NCI-H1092 treated with DMSO at 0.1 percent for 48 hours (cell line): Measurements from ENCODE around the gene IRX5.
A peak's percentile ranks its signal among the peaks of the same experiment; 100 is the strongest.

Experiments
- DNase-seq: peaks from one replicate; lab custom pipeline; 2025; lab: John Stamatoyannopoulos, UW

The IRX5 gene

DNA sequence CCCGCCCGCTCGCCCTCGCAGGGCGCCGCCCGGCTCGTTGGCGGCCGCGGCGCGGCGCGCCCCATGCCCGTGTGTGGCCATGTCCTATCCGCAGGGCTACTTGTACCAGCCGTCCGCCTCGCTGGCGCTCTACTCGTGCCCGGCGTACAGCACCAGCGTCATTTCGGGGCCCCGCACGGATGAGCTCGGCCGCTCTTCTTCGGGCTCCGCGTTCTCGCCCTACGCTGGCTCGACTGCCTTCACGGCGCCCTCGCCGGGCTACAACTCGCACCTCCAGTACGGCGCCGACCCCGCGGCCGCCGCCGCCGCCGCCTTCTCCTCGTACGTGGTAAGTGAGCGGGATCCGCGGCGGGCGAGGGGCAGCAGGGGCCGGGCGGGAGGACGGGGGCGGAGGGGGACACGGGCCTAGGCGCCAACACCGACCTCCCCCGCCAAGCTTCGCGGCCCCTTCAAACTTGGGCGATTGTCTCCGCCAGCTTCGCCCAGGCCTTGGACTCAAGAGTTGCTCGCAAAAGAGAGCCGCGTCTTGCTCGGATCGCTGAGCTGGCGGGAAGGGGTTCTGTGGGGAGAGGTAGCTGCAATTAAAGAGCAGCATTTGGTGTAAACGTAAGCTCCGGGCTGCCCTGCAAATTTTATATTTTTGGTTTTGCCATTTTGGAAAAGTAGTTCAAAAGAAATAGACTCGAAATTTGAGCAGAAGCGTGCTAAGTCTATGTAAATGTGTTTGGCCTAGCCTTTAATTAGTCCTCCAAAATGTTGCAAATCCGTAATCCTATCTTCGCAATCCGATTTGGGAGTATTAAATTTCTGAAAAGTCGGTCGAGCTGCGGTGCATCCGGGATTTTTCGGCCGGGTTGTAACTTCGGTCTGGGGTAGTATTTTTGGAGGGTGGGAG is 702 bp downstream of the IRX5 start:
- DNase-seq: peak; percentile 65

DNA sequence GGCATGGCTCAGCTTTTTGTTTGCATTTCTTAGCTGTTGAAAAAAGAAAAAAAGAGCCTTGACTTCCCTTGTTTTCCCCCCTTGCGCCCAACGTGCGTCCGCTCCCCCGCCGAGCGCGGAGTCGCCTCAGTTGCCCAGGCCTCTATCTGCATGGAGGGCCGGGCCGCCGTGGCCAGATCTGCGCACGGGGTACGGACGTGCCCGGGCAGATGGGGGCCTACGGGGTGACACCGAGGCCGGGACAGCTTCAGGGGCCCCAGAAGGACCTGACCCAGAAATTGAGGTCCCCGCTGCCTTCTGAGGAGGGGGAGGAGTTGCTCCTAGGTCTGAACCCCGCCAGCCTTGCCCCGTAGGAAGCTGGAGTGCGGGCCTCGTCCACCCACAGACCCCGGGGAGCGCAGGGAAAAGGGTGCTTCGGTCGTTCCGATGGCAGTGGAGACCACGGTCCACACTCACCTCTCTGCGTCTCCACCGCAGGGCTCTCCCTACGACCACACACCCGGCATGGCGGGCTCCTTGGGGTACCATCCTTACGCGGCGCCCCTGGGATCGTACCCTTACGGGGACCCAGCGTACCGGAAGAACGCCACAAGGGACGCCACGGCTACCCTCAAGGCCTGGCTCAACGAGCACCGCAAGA is 1.5 kb downstream of the IRX5 start:
- no peak for DNase-seq

DNA sequence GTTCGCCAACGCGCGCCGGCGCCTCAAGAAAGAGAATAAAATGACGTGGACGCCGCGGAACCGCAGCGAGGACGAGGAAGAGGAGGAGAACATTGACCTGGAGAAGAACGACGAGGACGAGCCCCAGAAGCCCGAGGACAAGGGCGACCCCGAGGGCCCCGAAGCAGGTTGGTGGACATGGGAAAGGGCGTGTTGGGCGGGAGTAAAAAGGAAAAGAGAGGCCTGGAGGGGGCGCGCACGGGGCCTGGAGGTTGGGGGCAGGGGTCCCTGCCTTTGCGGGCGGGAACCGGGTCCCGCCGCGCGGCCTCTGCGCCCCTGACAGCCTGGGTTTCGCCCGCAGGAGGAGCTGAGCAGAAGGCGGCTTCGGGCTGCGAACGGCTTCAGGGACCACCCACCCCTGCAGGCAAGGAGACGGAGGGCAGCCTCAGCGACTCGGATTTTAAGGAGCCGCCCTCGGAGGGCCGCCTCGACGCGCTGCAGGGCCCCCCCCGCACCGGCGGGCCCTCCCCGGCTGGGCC is 2.1 kb downstream of the IRX5 start:
- DNase-seq: no peak

DNA sequence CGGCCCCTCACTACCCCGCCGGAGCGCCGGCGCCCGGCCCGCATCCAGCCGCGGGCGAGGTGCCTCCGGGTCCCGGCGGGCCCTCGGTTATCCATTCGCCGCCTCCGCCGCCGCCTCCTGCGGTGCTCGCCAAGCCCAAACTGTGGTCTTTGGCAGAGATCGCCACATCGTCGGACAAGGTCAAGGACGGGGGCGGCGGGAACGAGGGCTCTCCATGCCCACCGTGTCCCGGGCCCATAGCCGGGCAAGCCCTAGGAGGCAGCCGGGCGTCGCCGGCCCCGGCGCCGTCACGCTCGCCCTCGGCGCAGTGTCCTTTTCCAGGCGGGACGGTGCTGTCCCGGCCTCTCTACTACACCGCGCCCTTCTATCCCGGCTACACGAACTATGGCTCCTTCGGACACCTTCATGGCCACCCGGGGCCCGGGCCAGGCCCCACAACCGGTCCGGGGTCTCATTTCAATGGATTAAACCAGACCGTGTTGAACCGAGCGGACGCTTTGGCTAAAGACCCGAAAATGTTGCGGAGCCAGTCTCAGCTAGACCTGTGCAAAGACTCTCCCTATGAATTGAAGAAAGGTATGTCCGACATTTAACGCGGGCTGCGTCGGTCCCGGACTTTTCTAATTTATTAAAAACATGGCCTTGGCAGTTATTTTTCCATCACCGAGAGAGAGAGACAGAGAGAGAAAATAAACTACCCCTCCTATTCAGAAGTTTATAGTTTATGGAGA is 2.8 kb downstream of the IRX5 start:
- DNase-seq: no peak

DNA sequence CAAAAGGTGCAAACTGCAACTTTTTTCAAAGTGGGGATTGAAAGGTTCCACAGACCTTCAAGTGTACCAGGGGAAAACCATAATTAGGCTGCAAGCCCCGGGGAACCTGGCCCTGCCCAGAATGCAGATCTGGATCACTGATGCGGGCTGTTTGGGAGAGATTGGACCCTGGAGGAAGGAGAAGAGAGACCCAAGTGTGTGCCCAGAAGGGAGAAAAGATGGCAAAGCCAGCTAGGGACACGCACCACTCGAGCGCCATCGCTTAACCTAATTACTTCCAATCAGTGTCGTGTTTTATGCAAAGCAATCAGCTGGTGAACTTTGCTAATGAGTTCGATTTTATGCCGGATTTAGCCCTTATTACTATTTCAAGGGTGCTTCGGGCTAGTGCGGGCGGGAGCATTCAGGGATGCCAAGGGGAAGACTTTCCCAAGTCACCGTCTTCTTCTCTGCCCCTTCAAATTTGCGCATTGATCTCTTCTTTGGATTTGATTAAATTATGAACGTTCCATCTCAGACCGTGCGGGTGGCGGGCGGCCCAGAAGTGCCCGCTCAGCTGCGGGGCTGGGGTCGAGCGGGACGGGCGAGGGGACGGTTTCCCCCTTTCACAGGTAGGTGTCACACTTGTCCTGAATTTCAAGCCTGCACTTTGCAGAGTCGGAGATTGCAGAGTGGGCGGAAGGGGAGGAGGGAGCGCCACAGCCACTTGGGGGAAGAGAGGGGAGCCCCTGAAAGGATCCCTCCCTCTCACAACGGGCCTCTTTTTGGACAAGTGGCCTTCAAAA is 4.0 kb downstream of the IRX5 start:
- no peak for DNase-seq

DNA sequence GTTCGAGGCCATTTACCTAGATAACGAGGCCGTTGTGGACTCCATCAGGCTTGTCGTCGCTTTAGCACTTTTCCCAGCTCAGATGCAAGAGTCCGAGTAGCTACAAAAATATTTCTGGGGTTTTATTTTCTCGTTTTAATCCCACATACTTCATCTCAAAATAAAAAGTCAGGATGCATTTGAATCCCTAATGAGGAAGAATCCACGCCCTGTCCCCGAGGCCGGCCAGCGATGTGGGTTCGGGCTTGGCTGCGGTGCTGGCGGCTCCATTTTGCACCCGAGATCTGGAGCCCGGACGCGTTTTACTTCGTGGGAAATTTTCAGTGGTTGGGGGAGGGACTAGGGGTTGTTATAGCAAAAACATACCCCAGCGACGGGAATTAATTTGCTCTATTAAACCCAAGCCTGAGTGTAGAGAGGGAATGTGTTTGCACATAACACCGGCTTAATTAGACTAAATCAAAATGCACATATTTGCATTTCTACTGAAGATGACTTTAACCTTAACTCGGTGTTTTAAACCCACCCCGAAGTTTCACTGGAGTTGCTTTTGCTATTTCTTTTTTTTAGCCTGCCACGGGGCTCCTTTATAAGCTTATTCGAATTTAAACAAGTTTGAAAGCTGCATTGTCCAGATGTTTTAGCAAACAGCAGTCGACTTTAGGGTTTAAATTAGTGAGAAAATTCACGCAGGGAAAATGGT is 4.8 kb downstream of the IRX5 start:
- DNase-seq: no peak

DNA sequence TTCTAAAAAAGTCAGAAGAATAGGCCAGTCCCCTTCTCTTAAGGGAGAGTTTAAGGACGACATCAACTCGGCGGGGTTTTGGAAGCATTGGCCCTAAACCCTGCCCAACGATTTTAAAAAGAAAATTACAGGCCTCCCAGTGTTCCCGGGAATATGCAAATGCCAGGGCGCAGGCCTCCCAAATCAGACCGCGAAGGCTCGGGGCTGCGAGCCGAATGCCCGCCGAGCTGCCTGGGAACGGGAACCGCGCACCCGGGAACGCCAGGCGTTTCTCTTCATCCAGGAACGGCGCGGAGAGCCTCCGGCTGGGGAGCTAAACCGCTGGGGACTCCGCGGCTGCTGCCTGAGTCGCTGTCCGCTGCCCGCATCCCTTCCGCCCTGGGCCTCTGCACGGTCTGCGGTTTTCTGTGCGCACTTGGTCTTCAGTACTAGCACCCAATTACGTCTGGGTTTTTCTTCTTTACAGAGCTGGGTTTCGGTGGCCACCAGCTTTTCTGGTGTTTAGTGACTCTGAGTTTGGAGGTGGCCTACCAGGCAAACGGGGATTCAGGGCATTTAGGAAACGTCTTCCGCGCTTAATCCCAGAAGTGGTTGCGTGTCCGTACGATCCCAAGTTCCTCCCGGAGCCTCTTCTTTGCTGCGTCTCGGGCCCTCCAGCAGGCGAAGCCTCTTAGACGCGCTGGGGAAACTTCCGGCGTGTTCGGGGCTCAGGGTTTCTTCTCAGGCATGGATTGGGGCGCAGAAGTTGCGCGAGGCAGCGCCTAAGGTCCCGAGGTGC is 5.7 kb downstream of the IRX5 start:
- DNase-seq: no peak

DNA sequence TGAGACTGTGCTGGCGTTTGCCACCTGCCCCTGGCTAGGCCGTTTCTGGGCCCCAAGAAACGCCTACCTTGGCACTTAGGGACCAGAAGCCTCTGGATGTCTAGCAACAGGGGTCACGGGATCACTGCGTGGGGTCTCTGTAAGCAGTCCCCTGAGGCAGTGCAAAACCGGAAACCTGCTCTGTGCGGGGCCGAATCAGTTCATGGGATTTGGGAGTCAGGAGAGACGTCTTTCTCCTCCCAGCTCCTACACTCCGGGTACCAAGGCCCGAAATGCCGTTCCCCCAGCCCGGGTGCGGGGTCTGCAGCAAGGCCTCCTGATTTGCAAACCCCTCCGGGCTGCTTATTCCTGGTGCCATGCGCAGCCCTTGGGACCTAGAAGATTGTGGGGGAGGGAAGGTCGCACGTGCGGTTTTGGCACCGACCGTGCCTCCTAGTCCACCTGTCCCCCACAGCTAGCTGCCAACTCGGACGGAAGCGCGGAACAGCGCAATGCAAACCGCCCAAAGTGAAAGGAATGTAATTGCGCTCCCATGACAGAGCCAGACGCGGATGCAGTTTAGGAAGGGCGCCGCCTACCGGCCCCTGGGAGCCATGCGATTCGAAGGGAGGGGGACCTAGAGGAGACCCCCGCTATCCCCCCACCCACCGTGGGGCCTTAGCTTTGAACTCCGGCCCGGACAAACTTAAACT is 6.5 kb downstream of the IRX5 start:
- DNase-seq: no peak

DNA sequence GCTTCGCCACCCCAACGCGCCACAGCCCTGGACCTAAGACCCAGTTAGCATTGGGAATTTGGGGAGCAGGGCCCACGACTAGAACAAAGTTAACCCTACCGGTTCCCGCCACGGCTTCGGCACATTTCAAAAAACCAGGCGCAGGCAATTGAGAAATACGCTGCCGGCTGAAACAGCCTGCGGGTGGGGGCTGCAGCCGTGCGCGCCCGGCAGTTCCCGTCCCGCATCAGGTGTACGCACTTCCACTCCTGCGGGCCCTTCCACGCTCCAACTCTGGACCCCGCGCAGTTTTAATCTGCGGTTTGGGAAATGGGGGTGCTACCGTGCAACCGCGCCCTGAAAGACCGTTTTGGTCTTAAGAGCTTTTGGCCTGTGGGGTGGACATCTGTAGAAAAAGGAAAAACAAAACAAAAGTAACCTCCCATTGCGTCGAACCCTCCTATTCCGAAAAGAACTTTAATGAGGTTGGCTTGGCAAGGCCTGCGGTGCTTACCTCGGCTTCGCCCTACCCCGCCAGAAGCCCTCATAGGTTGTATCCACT is 7.1 kb downstream of the IRX5 start:
- no peak for DNase-seq

DNA sequence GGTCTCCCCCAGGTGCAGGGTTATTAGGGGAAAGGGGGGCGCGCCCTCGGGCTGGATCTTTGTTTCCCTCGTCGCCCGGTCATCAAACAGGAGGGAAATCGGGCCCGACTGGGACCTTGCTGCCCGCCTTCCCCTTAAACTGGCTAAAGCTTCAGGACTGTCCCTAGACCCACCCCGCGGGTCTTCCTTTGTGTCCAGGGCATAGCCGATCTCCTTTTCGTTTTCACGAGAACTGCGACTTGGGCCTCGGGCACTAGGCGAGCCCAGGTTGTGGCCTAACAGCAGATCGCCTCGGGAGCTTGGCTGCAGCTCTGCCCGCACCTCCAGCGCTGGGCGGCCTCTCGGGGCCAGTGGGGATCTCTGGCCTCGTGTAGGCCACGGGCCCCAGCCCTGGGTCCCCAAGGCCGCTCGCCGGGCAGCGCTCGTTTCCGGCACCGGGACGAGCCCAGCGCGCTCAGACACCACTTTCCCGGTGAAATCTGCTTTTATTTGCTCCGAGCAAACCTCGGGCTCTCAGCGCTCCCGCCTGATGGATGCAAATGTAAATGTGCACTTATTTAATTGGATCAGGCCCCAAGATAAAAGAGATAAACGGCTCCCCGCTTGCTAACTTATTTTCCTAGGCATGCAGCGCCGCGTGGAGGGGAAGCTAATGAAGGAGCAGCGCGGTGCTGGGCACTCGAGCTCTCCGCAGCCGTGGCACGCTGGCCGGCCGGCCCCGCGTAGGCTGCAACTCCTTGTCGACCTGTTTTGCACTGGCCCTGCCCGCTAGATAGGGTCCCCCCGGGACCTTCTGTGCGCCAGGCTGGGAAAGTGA is 7.8 kb downstream of the IRX5 start:
- no peak for DNase-seq

DNA sequence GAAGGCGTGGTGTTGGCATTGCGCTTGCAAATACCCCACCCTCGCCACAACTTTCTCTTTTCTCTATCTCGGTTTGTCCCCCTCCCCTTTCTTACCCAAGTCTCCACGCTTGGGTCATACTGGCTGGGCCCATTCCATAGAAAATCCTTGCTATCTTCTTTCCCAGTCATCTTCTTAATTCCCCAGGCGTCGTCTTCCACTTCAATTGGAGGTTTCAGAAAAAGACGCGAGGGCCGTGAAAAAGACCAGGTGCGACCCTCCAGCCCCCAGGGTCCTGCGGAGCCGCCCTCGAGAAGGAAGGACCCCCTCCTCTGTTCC is 8.3 kb downstream of the IRX5 start:
- DNase-seq: no peak

DNA sequence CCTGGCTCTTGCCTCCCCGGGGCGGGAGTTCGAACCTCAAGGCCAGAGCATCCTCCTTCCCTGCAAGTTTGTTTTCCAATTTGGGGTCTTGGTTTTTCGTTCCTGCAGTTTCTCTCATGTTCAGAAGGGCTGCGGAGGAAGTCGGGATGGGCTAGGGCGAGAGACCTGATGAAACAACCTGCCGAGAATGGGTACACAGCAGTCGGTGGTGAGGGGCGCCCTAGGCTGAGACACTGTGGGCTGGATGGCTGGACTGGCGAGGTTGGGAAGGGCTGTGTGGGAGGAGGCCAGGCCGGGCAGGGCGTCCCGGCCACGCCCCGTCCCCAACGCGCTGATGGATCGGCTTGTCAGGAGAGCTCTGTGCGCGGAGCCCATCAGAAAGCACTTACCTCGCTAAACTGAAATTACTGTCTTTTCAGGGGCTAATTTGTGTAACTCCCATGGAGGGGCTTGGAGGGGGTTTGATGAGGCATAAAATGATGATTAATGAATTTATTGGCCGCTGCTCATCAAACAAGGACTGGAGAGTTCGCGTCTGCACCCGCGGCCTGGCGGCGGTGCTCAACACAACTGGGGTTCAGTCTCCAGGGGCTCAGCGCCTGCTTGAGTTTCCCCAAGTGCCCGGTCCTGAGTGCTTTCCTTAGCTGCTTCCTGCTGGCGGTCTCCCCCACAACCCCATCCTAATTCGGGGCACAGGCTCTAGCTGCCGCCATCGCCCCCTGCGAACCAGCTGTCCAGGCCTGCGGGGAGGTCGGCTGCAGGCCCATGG is 9.0 kb downstream of the IRX5 start:
- DNase-seq: no peak

DNA sequence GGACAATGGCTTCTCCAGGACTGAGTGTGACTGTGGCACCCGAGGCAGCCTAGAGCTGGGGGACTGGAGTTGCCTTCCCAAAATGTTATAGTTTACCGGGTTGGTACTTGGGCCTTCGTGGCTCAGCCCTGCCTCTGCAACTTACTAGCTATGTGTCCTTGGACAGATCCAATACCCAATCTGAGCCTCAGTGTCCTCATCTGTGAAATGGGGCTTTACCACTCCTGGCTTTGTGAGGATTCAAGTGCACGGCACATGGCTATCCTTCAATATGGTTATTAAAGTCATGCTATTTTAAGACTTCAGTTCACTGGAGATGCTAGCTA is 9.6 kb downstream of the IRX5 start:
- DNase-seq: no peak

DNA sequence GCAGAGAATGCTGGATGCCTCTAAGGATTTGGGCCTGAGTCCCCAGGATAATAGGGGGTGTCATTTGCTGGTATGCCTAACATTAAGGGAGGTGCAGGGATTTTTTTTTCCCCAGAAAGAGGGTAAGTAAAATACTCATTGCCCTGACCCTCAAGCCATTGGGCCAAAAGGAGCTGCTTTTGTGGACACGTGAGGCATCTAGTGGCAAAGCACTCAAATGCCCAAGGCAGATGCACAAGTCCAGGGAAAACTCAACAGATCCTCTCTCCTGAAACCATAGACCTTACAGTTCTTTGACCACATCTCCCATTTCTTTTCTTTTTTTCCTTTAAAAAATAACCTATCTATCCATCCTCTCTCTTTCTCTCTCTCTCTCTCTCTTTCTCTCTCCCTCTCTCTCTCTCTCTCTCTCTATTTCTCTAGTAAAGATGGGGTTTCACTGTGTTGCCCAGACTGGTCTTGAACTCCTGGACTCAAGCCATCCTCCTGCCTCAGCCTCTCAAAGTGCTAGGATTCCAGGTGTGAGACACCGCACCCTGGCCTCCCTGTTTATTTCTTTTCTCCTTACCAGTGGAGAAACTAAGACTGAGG is 11.8 kb downstream of the IRX5 start:
- no peak for DNase-seq

DNA sequence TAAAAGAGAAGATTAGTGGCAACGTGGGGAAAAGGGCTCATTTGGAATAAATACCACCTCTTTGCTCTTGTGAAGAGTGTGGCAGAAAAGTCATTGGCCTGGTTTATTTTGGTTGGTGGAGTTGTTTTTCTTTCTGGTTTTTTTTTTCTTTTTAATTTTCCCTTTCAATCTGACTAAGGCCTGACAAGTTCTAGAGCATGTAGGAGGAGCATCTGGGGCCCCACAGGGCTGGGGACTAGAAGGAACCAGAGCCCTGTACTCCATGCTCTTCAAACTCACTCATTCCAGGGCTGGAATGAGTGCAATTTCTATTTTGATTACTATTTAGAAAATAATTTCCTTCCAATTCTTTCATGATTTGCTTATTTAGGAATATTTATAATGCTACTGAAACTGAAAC is 13.3 kb downstream of the IRX5 start:
- no peak for DNase-seq

DNA sequence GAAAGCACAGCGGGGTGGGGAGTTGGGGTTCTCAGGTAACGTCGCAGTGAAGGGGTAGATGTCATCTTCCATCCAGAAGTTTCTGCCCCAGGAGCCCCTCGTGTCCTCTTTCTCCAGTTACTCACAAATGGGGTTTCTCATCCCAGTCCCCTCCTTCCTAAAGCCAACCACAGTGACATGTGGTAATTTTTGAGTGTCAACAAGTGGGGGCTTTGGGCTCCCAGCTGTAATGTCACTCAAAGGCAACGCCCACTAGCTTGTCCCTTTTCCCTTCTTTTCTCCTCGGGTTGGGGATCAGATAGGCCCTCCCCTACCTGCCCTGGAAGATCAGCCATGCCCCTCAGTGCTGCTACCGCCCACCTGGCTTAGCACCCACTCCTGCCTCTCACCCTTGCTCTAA is 14.4 kb downstream of the IRX5 start:
- no peak for DNase-seq

DNA sequence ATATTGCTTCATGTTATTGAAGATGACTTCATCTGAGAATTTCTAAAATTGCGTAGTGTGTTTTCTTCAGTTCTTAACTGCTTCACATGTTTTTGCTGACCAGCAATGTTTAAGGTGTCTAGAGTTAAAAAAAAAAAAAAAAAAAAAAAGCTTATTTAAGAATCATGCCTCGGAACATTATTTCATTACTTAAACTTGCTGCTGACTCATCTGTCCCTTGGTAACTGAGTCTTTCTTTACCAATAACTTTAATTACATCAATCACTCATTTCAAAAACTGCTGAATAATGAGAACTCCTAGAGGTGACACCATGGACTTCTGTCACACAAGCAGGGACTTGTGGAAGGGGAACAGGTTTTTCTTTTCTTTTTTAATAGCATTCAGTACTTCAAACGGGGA is 16.2 kb downstream of the IRX5 start:
- no peak for DNase-seq

DNA sequence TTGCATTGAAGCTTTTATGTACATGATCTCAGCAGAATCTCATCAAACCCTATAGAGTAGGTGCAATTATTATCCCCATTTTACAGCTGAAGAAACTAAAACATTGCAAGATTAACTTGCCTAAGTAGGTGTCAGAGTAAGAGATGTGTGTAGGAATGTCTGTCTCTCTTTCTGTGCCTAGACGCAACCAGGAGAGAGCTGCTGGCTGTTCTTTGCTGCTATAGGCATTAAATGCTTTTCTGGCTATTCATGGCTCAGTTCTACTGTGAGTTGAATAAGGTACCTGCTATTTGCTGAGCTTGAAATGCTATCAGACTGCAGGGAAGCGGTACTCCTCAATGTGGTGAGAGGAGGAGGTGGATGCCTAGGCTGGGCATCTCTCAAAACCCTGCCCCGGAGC is 17.0 kb downstream of the IRX5 start:
- no peak for DNase-seq
